HG03135 (cell line): Measurements from ENCODE around the gene RAD52.

Source experiments
- ATAC-seq: cut with Tn5 transposase; IDR thresholded peaks from one replicate; pipeline ENCODE4 v1.9.1; 2021; ENCODE audit warnings: mild to moderate bottlenecking, moderate library complexity; ENCODE audit not compliant: unreplicated experiment

Gene RAD52

GRCh38 chr12:879641-880040 lies 69.9 kb downstream of the RAD52 start:
- no peak for ATAC-seq

- ATAC-seq = no peak
These were observed 75.5 kb downstream of the RAD52 start for GRCh38 chr12:873954-874353.

DNA sequence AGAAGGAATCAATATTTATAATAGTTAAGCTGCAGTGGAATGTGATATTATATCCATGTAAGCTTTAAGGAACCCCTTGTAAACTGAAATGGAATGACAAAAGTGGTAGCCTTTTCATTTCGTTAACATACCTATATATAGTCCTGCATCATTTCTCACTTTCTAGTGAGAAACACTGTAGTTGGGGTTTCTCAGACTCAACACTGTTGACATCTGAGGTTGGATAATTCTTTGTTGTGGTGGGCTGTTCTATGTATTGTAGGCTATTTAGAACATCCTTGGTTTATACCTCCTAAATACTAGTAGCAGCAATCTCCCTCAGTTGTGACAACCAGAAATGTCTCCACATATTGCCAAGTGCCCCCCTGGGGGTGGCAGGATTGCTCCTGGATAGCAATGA lies 79.1 kb downstream of the RAD52 start:
- no peak for ATAC-seq

DNA sequence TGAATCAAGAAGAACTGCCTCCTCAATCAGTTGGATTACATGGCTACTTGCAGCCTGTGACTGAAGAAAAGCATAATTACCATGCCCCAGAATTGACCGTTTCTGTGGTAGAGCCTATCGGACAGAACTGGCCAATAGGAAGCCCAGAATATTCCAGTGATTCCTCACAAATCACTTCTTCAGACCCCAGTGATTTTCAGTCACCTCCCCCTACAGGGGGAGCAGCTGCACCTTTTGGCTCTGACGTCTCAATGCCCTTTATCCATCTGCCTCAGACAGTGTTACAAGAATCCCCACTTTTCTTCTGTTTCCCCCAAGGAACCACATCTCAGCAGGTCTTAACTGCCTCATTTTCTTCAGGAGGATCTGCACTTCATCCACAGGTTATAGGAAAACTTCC lies 80.8 kb downstream of the RAD52 start:
- ATAC-seq = no peak

- ATAC-seq = no peak
These were observed 81.6 kb downstream of the RAD52 start for GRCh38 chr12:867905-868304.

- no peak for ATAC-seq
These were observed 83.9 kb downstream of the RAD52 start for GRCh38 chr12:865614-866013.

- ATAC-seq = no peak
These were observed 86.2 kb downstream of the RAD52 start for GRCh38 chr12:863285-863684.

GRCh38 chr12:862303-862911 lies 87.1 kb downstream of the RAD52 start:
- no peak for ATAC-seq
